Measurements from ENCODE around the gene ELF3. TPM values are rescaled to one million over a fixed set of nuclear protein-coding genes. Genes with fewer than 3 reads are reported as not detected.

Gene ELF3
- 126 to 195 TPM (median 182 TPM) in 5 replicates for total RNA-seq (2022; extraction: Qiagen RNA extraction)

GRCh38 chr1:202010180-202011015 is at the start of gene ELF3:
TSS of gene ELF3 (plus strand) at chr1:202010587. CDS start at chr1:202011137, 550 bp downstream.

GRCh38 chr1:201982623-201983379 is 27.6 kb upstream of the ELF3 start, which contains the start of gene RNPEP:
TSS of gene RNPEP (plus strand) at chr1:201982648. CDS start at chr1:201982667, 19 bp downstream.

Other genes starting within 250 kb of the ELF3 start
- gene IPO9, start 181.4 kb upstream of the ELF3 start, total RNA-seq (2022; extraction: Qiagen RNA extraction), result 24.6 to 46.6 TPM (median 40.9 TPM) in 5 replicates
- 11.4 to 19.2 TPM (median 17.3 TPM) in 5 replicates for gene SHISA4, start 121.7 kb upstream of the ELF3 start, total RNA-seq (2022; extraction: Qiagen RNA extraction)
- not detected in 5 replicates for gene LMOD1, start 64.0 kb upstream of the ELF3 start, total RNA-seq (2022; extraction: Qiagen RNA extraction)
- gene TIMM17A, start 55.1 kb upstream of the ELF3 start, total RNA-seq (2022; extraction: Qiagen RNA extraction), result 90.0 to 141 TPM (median 97.7 TPM) in 5 replicates
- gene RNPEP, start 27.9 kb upstream of the ELF3 start, total RNA-seq (2022; extraction: Qiagen RNA extraction), result 82.5 to 87.8 TPM (median 87.2 TPM) in 5 replicates
- gene GPR37L1, start 112.3 kb downstream of the ELF3 start, total RNA-seq (2022; extraction: Qiagen RNA extraction), result 0.10 to 0.16 TPM (median 0.15 TPM) in 5 replicates
- gene ARL8A, start 134.2 kb downstream of the ELF3 start, total RNA-seq (2022; extraction: Qiagen RNA extraction), result 44.7 to 57.5 TPM (median 49.9 TPM) in 5 replicates
- gene PTPN7, start 150.0 kb downstream of the ELF3 start, total RNA-seq (2022; extraction: Qiagen RNA extraction), result not detected in 5 replicates
- gene LGR6, start 183.2 kb downstream of the ELF3 start, total RNA-seq (2022; extraction: Qiagen RNA extraction), result 0.43 to 0.93 TPM (median 0.71 TPM) in 5 replicates